H1 (cell line): Measurements from ENCODE around the gene AGPAT3. TPM values are rescaled to one million over a fixed set of nuclear protein-coding genes. Genes with fewer than 3 reads are reported as not detected.

Experiments
- CBX5 ChIP-seq: fragments of 300-800, 300-1000 bp; sonication (generic); IDR thresholded peaks from 2 replicates; pipeline ENCODE4 v1.7.1; 2016; ENCODE audit warnings: antibody characterized with exemption, low read length, low read depth
- CHD2 ChIP-seq: IDR thresholded peaks from 2 replicates; pipeline ENCODE4 v1.6.1; 2012; ENCODE audit warnings: low read length, improper control_type of control experiment
- CTBP2 ChIP-seq: IDR thresholded peaks from 2 replicates; pipeline ENCODE4 v1.7.0; 2011; ENCODE audit warnings: borderline replicate concordance, mild to moderate bottlenecking, moderate library complexity, mixed read lengths, low read length; ENCODE audit not compliant: insufficient read depth, insufficient read length
- HDAC6 ChIP-seq: IDR thresholded peaks from one replicate; pipeline ENCODE4 v1.7.1; 2012; ENCODE audit warnings: low read depth, mild to moderate bottlenecking, inconsistent platforms, low read length, moderate library complexity
- MAFK ChIP-seq: IDR thresholded peaks from 2 replicates; pipeline ENCODE4 v1.6.1; 2012; ENCODE audit warnings: low read depth, mild to moderate bottlenecking, improper control_type of control experiment, low read length
- NRF1 ChIP-seq: IDR thresholded peaks from 2 replicates; pipeline ENCODE4 v1.6.1; 2011; ENCODE audit warnings: mild to moderate bottlenecking, low read depth, low read length, improper control_type of control experiment
- SRF ChIP-seq: IDR thresholded peaks from 2 replicates; pipeline ENCODE4 v1.6.1; 2011; ENCODE audit warnings: mild to moderate bottlenecking, low read depth, low read length, moderate library complexity
- TEAD4 ChIP-seq: IDR thresholded peaks from 2 replicates; pipeline ENCODE4 v1.6.1; 2012; ENCODE audit warnings: low read depth, low read length, inconsistent platforms, mixed read lengths
- polyA plus RNA-seq, 7 experiments: library from polyadenylated mRNA; depleted of rRNA in 3 of 7; stranded (reverse) in 5 of 7; unstranded in 2 of 7; fragments of >200 nt in 5 of 7; fragments of 200-250 nt in 2 of 7; gene quantifications; 1 replicate in 5 of 7; 2 replicates in 1 of 7; 4 replicates in 1 of 7; pipeline versions ENCODE4 v1.2.1 to v1.2.3, GENCODE V29; 2011 to 2013; ENCODE audit warnings: missing spikeins in 2 of 7, mixed read lengths in 2 of 7
- total RNA-seq: library from RNA; stranded (reverse); fragmentation: NEBNext Ultra II Directional; extraction: Animal tissue kit (Norgen Biotek cat#: 25700); gene quantifications from 2 replicates; pipeline ENCODE4 v1.2.1, GENCODE V29; 2021

Gene AGPAT3
- total and polyA plus RNA-seq, 2 of the 8 experiments (the other 6 are each of a cell fraction or from before 2014, with no cell fraction given): 5.8 to 7.3 TPM

DNA sequence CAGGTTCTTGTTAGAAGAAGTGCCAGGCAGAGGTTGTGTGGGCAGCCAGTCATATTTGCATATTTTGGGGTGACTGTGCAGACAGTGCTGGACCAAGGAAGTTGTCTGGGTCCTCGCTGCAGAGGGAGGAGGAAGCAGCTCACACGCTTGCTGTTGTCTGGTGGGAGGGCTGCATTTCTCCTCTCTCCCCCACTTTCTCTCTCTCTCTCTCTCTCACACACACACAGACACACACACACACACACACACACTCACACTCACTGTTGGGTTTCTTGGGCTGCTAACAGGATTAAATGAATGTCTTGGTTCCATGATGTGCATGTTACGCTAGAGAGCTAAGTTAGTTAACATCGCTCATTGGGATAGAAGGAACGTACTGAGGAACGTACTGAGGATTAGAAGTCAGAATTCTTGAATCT is 72.9 kb downstream of the AGPAT3 start (continued):
- no peak for TF ChIP-seq HDAC6
- no peak for TF ChIP-seq SRF
- TF ChIP-seq TEAD4: no peak
- TF ChIP-seq CTBP2: no peak
- TF ChIP-seq CBX5: no peak
- no peak for TF ChIP-seq CHD2
- TF ChIP-seq MAFK: no peak
- no peak for TF ChIP-seq NRF1
